DMS 273 (cell line): ENCODE data around the gene PCBP3.
"Not testable (repeated sequence)": the region's sequence is repeated elsewhere in the genome, so short reads cannot be mapped to it uniquely, and the experiment has no call there.

Experiments used
- DNase-seq: peaks from one replicate; lab custom pipeline; 2025; ENCODE audit not compliant: unreplicated experiment; lab: John Stamatoyannopoulos, UW

PCBP3 gene

DNA sequence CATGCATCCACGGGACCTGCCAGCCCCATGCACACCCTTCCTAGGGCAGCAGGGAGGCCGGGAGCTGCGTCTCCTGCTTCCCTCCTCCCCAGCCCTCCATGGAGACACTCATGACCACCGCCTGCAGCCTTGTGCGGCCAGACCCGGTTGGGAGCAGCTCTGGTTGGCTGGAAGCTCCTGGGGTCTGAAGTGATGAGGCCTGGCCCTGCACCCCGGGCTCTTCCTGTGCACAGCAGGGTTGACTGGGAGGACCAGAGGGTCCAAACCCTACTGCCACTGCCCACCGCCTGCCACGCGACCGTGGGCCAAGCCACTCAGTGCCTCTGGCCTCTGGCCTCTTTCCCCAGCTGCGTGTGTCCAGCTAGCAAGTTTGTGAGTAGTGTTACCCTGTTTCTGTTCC lies 226.9 kb downstream of the PCBP3 start:
- no peak for DNase-seq

DNA sequence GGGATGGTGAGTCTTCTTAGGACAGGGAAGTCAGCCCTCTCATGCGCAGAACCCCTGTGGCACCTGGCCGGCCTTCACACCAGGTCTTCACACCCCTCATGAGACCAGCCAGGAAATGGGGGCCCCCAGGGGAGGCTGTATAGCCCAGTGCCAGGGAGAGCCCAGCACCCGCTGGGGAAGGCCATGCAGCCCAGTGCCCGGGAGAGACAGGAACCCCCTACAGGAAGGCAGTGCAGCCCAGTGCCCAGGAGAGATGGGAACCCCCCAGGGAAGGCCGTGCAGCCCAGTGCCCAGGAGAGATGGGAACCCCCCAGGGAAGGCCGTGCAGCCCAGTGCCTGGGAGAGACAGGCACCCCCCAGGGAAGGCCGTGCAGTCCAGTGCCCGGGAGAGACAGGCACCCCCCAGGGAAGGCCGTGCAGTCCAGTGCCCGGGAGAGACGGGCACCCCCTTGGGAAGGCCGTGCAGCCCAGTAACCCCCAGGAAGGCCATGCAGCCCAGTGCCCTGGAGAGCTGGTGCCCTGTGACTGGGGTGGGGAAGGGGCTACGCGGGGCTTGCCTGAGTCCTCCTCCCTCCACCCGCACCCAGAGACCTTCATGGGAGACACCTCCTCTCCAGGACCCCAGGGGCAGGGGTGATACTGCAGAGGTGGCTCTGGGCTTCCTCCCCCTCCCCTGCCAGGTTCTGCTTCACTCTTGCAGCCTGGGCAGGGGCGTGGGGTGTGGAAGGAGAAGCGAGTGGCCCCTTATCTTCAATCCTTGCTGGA lies 227.5 kb downstream of the PCBP3 start:
- DNase-seq: no peak

DNA sequence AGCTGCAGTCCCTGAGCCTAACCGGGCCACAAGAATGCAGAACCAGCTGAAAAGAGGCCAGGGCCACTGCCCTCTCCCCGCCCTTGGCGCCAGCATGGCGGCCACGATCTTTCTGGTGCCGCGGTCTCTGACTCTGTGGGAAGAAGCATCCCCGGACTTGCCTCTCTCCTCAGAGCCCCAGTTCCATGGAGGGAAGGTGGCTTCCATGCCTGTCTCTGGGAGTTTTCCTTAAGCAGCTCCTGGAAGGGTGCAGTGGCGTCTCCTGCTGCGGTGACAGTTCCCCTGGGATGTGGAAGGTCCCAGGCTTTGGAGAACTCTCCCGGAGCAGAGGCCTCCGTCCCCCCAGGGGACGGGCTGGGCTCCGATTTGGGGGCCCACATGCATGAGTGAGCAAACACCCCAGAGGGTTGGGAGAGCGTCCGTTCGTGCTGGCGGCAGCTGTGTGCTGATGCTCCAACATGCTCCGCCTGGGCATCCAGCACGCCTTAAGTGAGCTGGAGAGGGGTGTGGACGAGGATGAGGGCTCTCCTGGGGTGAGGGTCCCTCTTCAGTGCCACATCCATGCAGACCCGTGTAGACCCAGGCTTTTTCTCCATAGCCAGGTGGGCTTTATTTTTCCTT lies 228.2 kb downstream of the PCBP3 start:
- no peak for DNase-seq

DNA sequence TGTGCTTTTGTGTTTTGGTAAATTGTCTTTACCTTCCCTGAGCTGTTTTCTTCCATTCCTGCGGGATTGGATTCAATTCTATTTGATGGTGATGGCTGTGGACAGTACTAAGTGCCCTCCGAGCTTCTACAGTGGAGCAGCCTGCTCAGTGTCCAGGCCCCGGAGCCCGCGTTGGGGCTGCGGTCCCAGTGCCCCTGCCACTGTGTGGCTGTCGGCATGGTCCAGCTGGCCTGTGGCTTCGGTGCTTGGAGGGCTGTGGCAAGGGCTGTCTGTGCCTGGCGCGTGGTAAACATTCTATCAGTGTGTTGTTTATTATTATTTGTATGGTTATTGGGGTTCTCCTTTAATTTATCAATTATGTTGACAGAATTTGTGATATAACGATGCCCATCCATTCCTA lies 228.9 kb downstream of the PCBP3 start:
- no peak for DNase-seq

DNA sequence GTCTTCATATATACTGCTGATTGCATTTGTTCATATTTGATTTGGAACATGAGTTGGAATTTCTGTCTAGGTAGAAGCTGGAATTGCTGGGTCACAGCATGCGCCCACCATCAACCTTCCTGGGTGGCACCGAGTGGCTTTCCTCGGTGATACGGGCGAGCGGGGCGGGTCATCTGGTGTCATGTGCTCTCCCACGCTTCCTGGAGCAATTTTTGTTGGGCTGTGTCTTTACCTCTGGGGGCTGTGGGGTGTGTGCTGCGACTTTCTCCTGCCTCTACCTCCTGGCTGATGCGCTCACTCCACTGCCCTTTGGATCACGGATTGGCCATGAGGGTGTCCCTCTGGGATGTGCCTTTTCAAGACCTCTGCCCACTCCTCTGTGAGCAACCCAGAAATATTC lies 229.4 kb downstream of the PCBP3 start:
- no peak for DNase-seq

DNA sequence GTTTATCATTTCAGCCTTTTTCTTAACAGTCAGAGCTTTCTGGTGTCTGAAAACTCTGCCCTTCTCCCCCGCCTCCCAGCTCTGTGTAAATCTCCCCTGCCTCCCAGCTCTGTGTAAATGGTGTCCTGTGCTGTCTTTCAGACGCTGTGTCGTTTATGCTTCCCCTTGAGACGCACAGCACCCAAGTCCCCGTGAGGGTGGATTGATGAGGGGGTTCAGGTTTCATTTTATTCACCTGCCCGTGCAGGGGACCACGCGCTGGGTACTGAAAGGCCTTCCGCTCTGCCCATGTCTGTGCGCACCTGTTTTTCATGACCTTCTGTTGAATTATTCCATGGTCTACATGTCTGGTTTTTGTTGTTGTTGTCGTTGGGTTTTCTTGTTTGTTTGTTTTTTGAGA lies 229.9 kb downstream of the PCBP3 start:
- DNase-seq: no peak

DNA sequence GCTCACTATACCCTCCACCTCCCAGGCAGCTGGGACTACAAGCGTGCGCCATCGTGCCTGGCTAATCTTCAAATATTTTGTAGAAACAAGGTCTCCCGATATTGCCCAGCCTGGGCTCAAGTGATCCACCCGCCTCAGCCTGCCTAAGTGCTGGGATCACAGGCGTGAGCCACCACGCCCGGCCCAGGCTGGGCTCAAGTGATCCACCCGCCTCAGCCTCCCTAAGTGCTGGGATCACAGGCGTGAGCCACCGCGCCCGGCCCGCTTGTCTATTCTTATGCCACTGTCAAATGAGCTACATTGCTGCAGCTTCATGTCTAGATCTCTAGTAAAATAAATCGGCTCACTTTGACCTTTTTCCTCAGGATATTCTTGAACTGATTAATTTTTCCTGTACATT lies 230.3 kb downstream of the PCBP3 start:
- no peak for DNase-seq

DNA sequence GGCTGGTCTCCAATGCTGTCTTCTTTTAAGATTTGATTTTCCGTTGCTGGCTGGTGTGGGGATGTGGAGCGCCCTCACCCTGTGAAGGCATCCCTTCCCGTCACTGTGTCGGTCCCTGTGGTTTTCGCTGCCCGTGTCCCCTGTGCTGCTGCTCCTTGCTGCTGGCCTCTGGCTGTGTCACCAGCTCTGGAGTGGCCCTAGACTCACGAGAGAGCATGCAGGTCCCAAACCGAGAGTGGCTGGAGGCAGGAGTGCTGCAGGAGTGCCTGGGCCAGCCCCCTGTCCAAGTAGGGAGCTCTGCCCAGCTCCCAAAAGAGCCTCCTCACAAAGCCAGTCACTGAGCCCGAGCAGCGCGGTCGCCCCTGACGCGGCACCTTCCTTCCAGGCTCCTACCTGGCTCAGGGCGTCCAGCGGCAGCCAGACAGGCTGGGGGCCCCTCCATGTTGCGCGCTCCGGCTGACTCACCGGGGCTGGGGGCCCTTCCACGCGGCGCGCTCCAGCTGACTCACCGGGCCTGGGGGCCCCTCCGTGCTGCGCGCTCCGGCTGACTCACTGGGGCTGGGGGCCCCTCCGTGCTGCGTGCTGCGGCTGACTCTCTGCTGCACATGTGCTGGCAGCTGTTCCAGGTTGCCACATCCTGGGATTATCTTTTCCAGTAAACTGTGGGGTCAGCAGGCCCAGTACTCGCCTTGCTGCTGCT lies 231.3 kb downstream of the PCBP3 start:
- no peak for DNase-seq

DNA sequence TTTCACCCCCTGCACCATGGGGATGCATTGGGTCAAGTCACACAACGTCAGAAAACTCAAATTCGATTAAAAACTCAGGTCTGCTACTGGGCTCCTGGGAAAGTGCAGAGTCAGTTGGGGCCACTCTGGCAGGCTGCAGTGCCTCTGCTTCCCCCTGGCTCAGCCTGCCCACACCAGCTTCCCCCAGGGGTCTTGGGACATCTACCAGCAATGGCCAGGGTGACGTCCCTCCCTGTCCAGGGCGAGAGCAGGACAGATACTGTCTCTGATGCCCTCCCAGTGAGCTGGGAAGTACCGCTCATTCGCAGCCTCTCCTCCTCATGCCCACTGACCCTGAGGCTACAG lies 231.9 kb downstream of the PCBP3 start:
- no peak for DNase-seq

DNA sequence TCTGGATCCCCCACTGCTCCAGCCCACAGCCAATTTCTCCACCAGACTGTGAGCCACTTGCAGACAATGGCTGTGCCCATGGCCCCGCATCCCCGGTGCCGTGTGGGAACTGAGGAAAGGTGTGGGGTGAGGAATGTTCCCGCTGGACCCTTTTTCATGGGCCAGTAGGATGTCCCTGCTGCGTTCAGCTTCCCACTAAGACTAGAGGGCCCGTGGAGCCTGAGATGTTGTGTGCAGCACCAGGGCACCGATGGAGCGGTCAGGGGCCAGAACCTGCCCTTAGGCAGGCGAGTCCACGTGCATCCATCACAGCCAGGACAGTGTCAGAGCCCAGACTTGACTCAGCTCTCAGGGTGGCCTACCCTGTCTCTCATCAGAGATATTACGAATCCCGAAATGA lies 232.4 kb downstream of the PCBP3 start:
- no peak for DNase-seq

DNA sequence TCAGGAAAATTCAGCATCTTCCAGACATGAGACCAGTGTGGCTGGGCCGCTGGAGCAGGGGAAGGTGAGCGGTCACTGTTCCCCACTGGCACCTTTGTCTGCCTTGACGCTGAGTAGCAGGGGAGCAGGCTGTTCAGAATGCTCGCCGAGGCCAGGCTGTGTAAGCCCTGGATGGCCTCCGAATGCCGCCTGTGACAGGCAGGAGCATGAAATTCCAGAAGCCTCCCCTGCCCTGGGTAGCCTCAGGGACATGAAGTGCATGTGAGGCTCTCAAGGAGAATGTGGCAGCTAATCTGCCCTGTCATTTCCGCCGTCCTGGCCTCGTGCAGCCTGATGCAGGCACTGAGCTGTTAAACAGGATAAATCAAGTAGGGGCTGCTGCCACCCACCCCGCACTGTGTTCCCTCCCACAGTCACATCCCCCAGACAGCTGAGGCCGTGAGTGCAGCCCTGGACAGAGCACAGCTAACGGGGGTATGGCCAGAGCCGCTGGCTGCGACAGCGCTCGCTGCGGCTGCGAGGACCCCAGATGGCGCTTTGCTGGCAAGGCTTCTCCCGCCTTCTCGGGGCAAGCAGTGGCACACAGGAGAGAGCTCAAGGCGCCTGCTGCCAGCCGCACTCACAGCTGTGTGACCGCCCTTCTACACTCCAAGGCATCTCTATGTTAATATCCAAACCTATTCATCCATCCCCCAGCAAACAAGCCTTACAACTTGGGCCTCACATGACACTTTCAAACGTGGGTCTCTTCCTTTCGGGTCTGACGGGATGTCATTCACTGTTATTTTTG lies 233.1 kb downstream of the PCBP3 start:
- no peak for DNase-seq

DNA sequence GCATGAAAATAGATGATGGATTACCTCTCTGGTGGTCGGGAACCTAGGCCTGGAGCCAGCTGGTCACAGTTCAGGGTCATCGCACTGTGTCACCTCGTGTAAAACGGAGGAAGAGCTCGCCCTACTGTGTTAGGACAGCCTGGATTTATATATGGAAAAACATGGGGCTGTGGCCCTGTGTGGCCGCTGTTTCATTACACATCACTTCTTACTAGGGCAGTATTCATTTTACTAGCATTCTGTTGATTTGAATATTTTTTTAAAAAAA lies 233.6 kb downstream of the PCBP3 start:
- DNase-seq: no peak

DNA sequence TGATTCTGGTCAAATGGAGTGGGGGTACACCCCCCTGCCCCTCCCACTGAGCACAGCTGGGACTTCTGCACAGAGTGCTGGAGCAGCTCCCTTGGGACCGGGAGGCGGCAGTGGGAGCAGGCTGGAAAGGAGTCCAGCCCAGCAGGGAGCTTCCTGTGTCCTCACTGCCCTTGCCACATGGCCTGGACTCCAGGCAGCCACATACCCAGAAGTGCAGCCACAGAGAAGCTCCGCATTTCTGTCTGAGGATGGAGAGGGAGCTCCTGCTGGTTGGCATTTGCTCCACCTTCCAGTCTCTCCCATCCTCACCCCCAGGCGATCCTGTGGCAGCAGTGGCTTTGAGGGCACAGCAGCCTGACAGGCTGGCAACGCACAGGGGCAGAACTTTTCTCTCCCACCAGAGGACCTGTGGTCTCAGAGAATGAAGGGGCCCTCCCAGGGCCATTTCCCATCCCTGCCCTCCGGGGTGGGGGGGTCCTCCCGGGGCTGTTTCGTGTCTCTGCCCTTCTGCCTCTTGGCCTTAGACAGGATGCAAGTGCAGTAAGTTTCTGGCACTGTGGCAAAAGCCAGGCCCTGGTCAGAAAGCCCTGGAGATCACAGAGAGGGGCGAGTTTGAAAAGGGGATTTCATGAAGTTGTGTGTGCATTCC lies 234.4 kb downstream of the PCBP3 start:
- peak; percentile 8 for DNase-seq

DNA sequence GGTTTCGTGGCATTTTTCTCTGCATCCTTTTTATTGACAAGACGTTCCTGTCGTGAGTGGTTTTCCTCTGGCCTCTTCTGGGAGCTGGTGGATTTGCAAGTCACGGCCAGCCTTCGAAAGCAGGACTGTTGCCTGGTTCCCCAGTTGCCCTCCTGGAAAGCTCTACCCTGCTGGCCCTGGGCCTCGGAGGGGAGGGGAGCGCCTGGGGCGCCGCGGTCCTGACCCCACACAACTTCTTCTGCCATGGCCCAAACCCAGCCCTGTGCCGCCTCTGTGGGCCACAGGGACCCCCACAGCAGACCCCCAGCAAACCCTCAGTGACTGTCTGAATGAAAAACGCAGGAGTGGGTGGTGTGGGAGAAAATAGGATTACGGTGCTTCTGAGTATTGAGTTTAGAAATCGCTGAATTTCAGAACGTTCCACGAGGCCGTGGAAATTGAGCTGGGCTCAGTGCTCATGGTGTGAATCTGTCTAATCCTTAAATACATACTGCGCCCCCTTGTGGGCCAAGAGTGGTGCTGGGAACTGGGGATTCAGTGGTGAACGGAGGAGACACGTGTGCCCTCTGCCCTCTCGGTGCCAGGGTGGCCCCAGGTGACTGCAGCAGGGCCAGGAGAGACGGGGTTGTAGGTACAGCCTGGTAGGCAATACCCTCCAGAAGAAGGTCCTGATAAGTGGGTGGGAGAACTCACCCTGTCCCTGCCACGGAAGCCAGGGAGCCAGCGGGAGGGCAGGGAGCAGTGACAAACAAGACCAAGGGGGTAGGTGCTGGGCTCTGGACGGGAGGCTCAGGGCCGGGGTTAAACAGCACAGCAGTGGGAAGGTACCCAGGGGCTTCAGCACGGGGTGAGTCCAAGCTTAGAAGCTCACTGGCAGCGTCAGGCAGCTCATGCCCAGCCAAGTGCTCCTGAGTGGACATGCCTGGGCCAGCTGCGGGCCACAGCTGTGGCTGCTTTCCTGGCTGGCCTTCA lies 236.9 kb downstream of the PCBP3 start:
- DNase-seq: peak; percentile 95

DNA sequence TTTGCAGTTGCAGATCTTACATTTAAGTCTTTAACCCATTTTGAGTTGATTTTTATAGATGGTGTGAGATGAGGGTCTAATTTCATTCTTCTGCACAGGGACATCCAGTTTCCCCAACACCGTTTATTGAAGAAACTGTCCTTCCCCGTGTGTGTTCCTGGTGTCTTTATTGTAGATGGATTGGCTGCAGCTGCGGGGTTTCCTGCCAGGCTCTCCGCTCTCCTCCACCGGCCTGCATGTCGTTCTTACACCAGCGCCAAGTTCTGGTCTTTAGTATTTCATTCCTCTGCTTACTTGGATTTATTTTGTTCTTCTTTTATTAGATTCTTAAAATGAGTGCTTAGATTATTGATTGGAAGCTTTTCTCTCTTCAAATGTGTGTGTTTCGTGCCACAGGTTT lies 239.1 kb downstream of the PCBP3 start:
- DNase-seq: no peak

DNA sequence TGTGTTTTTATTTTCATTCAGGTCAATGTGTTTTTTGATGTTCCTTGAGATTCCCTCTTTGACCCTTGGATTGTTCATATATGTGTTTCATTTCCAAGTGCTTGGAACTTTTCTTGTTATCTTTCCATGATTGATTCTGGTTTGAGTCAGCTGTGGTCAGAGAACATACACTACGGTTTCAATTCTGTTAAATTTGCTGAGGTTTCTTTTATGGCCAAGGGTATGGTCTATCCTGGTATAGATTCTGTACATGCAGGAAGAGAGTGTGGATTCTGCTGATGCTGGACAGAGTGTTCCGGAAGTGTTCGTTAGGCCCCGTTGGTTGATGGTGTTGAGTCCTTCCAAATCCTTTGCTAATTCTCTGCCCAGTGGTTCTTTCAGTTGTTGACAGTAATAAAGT lies 239.6 kb downstream of the PCBP3 start:
- no peak for DNase-seq

DNA sequence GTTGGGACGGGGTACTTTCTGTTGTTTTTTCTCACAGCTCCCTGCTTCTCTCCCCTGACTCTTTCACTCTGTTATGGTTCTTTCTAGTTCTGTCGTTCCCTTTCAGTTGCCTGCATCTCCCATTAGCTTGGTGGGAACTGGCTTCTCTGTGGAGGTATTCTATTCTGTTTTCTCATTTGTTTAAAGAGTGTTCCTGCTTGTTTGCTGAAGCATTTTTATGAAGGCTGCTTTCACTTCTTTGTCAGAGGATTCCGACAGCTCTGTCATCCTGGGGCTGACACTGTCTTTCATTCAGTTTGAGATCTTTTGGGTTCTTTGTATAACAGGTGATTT lies 242.0 kb downstream of the PCBP3 start:
- no peak for DNase-seq

DNA sequence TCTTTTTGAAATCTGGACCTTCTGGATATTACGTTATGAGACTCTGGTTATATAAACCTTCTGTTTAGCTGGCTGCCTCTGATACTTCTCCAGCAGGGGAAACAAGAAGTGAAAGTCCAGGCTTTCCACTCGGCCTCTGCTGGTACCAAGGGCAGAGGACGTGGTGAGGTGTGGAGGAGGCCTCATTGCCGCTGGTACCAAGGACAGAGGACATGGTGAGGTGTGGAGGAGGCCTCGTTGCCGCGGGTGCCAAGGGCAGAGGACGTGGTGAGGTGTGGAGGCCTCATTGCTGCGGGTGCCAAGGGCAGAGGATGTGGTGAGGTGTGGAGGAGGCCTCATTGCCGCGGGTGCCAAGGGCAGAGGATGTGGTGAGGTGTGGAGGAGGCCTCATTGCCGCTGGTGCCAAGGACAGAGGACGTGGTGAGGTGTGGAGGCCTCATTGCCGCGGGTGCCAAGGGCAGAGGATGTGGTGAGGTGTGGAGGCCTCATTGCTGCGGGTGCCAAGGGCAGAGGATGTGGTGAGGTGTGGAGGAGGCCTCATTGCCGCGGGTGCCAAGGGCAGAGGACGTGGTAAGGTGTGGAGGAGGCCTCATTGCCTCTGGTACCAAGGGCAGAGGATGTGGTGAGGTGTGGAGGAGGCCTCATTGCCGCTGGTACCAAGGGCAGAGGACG lies 242.5 kb downstream of the PCBP3 start:
- not testable (repeated sequence) for DNase-seq

DNA sequence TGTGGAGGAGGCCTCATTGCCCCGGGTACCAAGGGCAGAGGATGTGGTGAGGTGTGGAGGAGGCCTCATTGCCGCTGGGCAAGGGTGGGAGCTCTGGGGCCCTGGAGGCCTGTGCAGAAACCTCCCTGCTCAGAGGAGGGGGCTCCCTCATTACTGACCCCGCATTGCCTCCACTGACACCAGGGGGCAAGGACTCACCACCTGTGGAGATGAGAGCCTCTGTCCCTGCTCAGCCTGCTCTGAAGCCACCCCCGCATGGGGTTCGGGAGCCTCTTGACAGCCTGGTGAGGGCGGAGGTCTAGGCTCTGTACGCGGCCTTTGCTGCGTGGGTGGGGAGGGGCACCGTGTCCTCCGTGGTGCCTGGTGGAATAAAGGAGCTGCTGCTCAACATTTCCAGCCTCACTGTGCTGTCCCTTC lies 243.1 kb downstream of the PCBP3 start:
- no peak for DNase-seq

DNA sequence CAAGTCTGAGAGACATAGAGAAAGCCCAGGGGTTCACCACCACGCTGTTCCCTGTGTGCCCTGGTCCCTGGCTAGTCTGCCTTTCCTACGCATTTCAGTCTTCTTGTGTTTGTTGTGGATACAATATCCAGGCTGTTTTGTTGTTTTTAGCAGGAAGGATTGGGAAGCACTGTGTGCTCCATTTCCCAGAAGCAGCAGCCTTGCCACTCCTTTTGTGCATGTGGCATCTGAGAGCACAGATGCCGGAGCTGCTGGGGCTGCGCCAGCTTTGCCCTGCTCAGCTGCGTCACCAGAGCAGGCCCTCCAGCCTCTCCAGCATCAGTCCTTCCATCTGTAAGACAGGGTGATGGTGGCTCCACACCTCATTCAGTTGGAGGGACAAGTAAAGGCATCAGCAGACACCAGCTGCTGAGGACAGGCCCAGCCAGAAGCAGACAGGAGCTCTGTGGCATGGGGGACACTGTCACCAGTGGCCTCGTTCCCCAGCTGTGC lies 243.6 kb downstream of the PCBP3 start:
- DNase-seq: peak; percentile 71
